GM12892 (cell line): ENCODE measurements around the gene TMEM214. TPM values are rescaled to one million over a fixed set of nuclear protein-coding genes. Genes with fewer than 3 reads are reported as not detected.

Source experiments
- DNase-seq: peaks from one replicate; pipeline ENCODE4 v3.0.0; 2011; ENCODE audit not compliant: insufficient read length
- FAIRE-seq: peaks from 2 replicates; lab custom pipeline; 2011; peaks lifted over from hg19 to GRCh38; lab: Jason Lieb, UNC
- POLR2A ChIP-seq: IDR thresholded peaks from 2 replicates; pipeline ENCODE4 v1.6.1; 2011; ENCODE audit warnings: low read depth, low read length, control low read depth
- POLR2AphosphoS5 ChIP-seq: IDR thresholded peaks from 2 replicates; pipeline ENCODE4 v1.6.1; 2011; ENCODE audit warnings: low read depth, low read length, control low read depth
- TAF1 ChIP-seq: IDR thresholded peaks from 2 replicates; pipeline ENCODE4 v1.6.1; 2011; ENCODE audit warnings: low read depth, mild to moderate bottlenecking, control low read depth, low read length, borderline replicate concordance
- polyA plus RNA-seq: library from polyadenylated mRNA; unstranded; fragments of >200 nt; gene quantifications from one replicate; pipeline ENCODE4 v1.2.1, GENCODE V29; 2012; ENCODE audit warnings: missing spikeins, inconsistent platforms; ENCODE audit not compliant: missing spikeins

TMEM214 gene
- 31.3 TPM for polyA plus RNA-seq

- DNase-seq, result peak; percentile 98
- TF ChIP-seq POLR2AphosphoS5 (peak; percentile 61; the same call in 1 of the 2 replicates), POLR2A (peak; percentile 83), TAF1 (peak; percentile 38; the same call in 1 of the 2 replicates)
- FAIRE-seq, result peak; percentile 92
These were observed at the start of gene TMEM214 for GRCh38 chr2:27032495-27033252. TMEM214 (plus strand) TSS chr2:27032965; CDS start chr2:27033016, 51 bp downstream.

- DNase-seq (no peak), FAIRE-seq (no peak)
- no peak for TF ChIP-seq TAF1
- TF ChIP-seq POLR2A, result no peak
- TF ChIP-seq POLR2AphosphoS5, result no peak
These were observed 49.0 kb upstream of the TMEM214 start for GRCh38 chr2:26983746-26984145.

- TF ChIP-seq TAF1 (no peak), POLR2AphosphoS5 (no peak), POLR2A (no peak)
- FAIRE-seq, result no peak
- no peak for DNase-seq
These were observed 47.0 kb upstream of the TMEM214 start for GRCh38 chr2:26985807-26986206.

GRCh38 chr2:26986576-26986975 is 46.2 kb upstream of the TMEM214 start:
- DNase-seq (no peak), FAIRE-seq (no peak)
- no peak for TF ChIP-seq TAF1
- TF ChIP-seq POLR2AphosphoS5, result no peak
- TF ChIP-seq POLR2A, result no peak

- no peak for TF ChIP-seq POLR2AphosphoS5
- no peak for TF ChIP-seq POLR2A
- TF ChIP-seq TAF1, result no peak
- DNase-seq (no peak), FAIRE-seq (no peak)
These were observed 44.5 kb upstream of the TMEM214 start for GRCh38 chr2:26988058-26988860.

GRCh38 chr2:26989156-26989555 is 43.6 kb upstream of the TMEM214 start:
- FAIRE-seq, result no peak
- TF ChIP-seq TAF1 (no peak), POLR2AphosphoS5 (no peak), POLR2A (no peak)
- DNase-seq, result no peak

GRCh38 chr2:26991717-26992116 is 41.0 kb upstream of the TMEM214 start:
- no peak for TF ChIP-seq TAF1
- no peak for TF ChIP-seq POLR2AphosphoS5
- TF ChIP-seq POLR2A, result no peak

GRCh38 chr2:26993768-26994167 is 39.0 kb upstream of the TMEM214 start:
- no peak for FAIRE-seq
- DNase-seq, result no peak
- no peak for TF ChIP-seq POLR2A
- TF ChIP-seq TAF1, result no peak
- TF ChIP-seq POLR2AphosphoS5, result no peak

More at GRCh38 chr2:26991717-26992116, 41.0 kb upstream of the TMEM214 start:
- FAIRE-seq (no peak), DNase-seq (no peak)

GRCh38 chr2:26994983-26995382 is 37.8 kb upstream of the TMEM214 start:
- FAIRE-seq (no peak), DNase-seq (no peak)
- TF ChIP-seq POLR2AphosphoS5, result no peak
- TF ChIP-seq TAF1, result no peak
- no peak for TF ChIP-seq POLR2A

- TF ChIP-seq TAF1 (no peak), POLR2AphosphoS5 (no peak), POLR2A (no peak)
- FAIRE-seq (no peak), DNase-seq (no peak)
These were observed 35.4 kb upstream of the TMEM214 start for GRCh38 chr2:26997394-26997793.

GRCh38 chr2:26998323-26998722 is 34.4 kb upstream of the TMEM214 start:
- no peak for TF ChIP-seq TAF1
- no peak for TF ChIP-seq POLR2A
- TF ChIP-seq POLR2AphosphoS5, result no peak
- FAIRE-seq, result no peak
- DNase-seq, result no peak

- no peak for DNase-seq
- TF ChIP-seq POLR2AphosphoS5, result no peak
- no peak for TF ChIP-seq TAF1
- TF ChIP-seq POLR2A, result no peak
- no peak for FAIRE-seq
These were observed 32.5 kb upstream of the TMEM214 start for GRCh38 chr2:27000228-27000627.

- no peak for FAIRE-seq
- no peak for TF ChIP-seq TAF1
These were observed 31.8 kb upstream of the TMEM214 start for GRCh38 chr2:27000995-27001394.

More at GRCh38 chr2:27000995-27001394, 31.8 kb upstream of the TMEM214 start:
- no peak for DNase-seq
